Measurements from ENCODE around the gene DGKE.
A peak's percentile ranks its signal among the peaks of the same experiment; 100 is the strongest.

Gene DGKE

GRCh38 chr17:56887552-56888467 is 53.9 kb downstream of the DGKE start:
- Histone ChIP-seq H3K4me3 (ENCODE audit: low read depth, low read length) (no peak overlapping the region), H3K4me1 (ENCODE audit: control insufficient read depth, insufficient read depth, low read length) (no peaks in the 10 kb centered on the region), H3K27ac (ENCODE audit: extremely low read depth, low read depth, low read length) (no peak overlapping the region), H3K36me3 (ENCODE audit: control insufficient read depth in 2 of 2, insufficient read depth in 1 of 2, low read length in 2 of 2) (peaks cover 8 to 62% of the 10 kb centered on the region in 2 experiments), H3K9me3 (ENCODE audit: control insufficient read depth, insufficient read depth, low read depth, low read length) (no peaks in the 10 kb centered on the region)
- ChIA-PET CTCF (interaction anchor here (1.2 to 1.3 kb wide), 3 partner anchors 15 to 42 kb away, joined by 3 read pairs; no protein-coding TSS in a partner anchor), POLR2A (interaction anchor here (1.0 kb wide), 1 partner anchor 26 kb away, joined by 3 read pairs; the partner anchor contains the start of gene TRIM25)
- TF ChIP-seq ZNF704 (tag by site-specific recombination; IDR thresholded peaks at IDR 0.05), result no peak
- peak; percentile 35 for TF ChIP-seq SETDB1 (IDR thresholded peaks at IDR 0.05; ENCODE audit: insufficient read length, low read length)

GRCh38 chr17:56890390-56890789 is 56.4 kb downstream of the DGKE start:
- Histone ChIP-seq H3K4me3 (ENCODE audit: low read depth, low read length) (no peak overlapping the region), H3K9me3 (ENCODE audit: control insufficient read depth, insufficient read depth, low read depth, low read length) (no peaks in the 10 kb centered on the region), H3K27ac (ENCODE audit: extremely low read depth, low read depth, low read length) (no peak overlapping the region), H3K36me3 (ENCODE audit: control insufficient read depth in 2 of 2, insufficient read depth in 1 of 2, low read length in 2 of 2) (peaks cover 18 to 85% of the 10 kb centered on the region in 2 experiments), H3K4me1 (ENCODE audit: control insufficient read depth, insufficient read depth, low read length) (no peaks in the 10 kb centered on the region)
- TF ChIP-seq ZFP3 (tag by site-specific recombination; IDR thresholded peaks at IDR 0.05; ENCODE audit: low read depth) (no peak), TSHZ1 (tag by site-specific recombination; IDR thresholded peaks at IDR 0.05; ENCODE audit: borderline replicate concordance) (no peak), ZNF768 (tag by site-specific recombination; IDR thresholded peaks at IDR 0.05) (no peak), ZNF239 (tag by site-specific recombination; IDR thresholded peaks at IDR 0.05) (no peak), YY1 (tag by site-specific recombination; IDR thresholded peaks at IDR 0.05) (no peak), ZNF18 (tag by site-specific recombination; IDR thresholded peaks at IDR 0.05) (no peak), ZNF658 (tag by site-specific recombination; IDR thresholded peaks at IDR 0.05) (no peak)
- POLR2A ChIA-PET, result interaction anchor here (1.4 kb wide), 1 partner anchor 23 kb away, joined by 6 read pairs; the partner anchor contains the start of gene TRIM25
- CTCF ChIA-PET, result interaction anchor here (1.0 kb wide), 1 partner anchor 14 kb away, joined by 3 read pairs; no protein-coding TSS in a partner anchor

- ChIA-PET POLR2A (interaction anchor here (0.8 to 1.4 kb wide), 2 partner anchors 23 to 57 kb away, joined by 3 to 6 read pairs; partner anchors contain the start of genes DGKE and TRIM25), CTCF (interaction anchor here (1.0 to 1.3 kb wide), 3 partner anchors 12 to 48 kb away, joined by 3 to 5 read pairs (median 3); no protein-coding TSS in a partner anchor)
- H3K9me3 ChIP-seq (ENCODE audit: control insufficient read depth, insufficient read depth, low read depth, low read length), result no peaks in the 10 kb centered on the region
- no peak overlapping the region for H3K27ac ChIP-seq (ENCODE audit: extremely low read depth, low read depth, low read length)
- no peaks in the 10 kb centered on the region for H3K4me1 ChIP-seq (ENCODE audit: control insufficient read depth, insufficient read depth, low read length)
- no peak overlapping the region for H3K4me3 ChIP-seq (ENCODE audit: low read depth, low read length)
- H3K36me3 ChIP-seq (ENCODE audit: control insufficient read depth in 2 of 2, insufficient read depth in 1 of 2, low read length in 2 of 2), result peaks cover 23 to 92% of the 10 kb centered on the region in 2 experiments
- TF ChIP-seq ZNF398 (tag by site-specific recombination; IDR thresholded peaks at IDR 0.05) (no peak), SETDB1 (IDR thresholded peaks at IDR 0.05; ENCODE audit: insufficient read length, low read length) (no peak), ZNF623 (tag by site-specific recombination; IDR thresholded peaks at IDR 0.05) (no peak), ELK4 (IDR thresholded peaks at IDR 0.05; ENCODE audit: borderline replicate concordance, low read depth, low read length) (no peak), AEBP2 (tag by site-specific recombination; IDR thresholded peaks at IDR 0.05; ENCODE audit: borderline replicate concordance) (no peak)
Measured at GRCh38 chr17:56890906-56891674, 57.1 kb downstream of the DGKE start.

Data from HEK293 (cell line).